Activated CD4-positive, alpha-beta T cell treated with anti-CD3 and anti-CD28 coated beads, Interleukin-2, amount 50 U/mL, for 48 hours (primary cell): Measurements from ENCODE around the gene SLC44A4.

Experiments used
- DNase-seq, 2 experiments: peaks; one replicate each; pipeline ENCODE4 v3.0.0-alpha.2; 2020

The SLC44A4 gene

DNA sequence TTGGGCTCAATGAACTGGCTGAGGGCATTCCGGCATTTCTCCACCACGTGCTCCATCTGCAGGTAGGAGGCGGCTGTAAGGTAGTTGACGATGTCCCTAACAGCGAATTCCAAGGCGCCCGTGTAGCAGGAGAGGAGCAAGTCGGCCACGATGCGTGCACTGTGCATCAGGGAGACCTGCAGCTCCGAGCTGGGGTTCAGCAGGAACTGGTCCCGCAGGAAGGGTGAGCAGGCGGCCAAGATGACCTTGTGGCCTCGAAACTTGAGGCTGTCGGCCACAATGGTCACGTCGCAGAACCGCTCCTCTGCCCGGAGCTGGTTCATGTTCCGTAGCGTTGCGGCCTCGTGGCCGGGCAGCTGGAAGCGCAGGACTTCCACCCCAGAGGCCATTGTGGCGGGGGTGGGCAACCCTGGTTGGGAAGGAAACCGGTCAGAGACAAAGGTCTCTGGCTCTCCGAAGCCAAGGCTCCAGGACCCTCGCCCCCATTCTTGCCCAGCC, 22.2 kb upstream of the SLC44A4 start:
- no peak for DNase-seq

GRCh38 chr6:31899882-31900722, 21.3 kb upstream of the SLC44A4 start:
- no peak for DNase-seq

DNA sequence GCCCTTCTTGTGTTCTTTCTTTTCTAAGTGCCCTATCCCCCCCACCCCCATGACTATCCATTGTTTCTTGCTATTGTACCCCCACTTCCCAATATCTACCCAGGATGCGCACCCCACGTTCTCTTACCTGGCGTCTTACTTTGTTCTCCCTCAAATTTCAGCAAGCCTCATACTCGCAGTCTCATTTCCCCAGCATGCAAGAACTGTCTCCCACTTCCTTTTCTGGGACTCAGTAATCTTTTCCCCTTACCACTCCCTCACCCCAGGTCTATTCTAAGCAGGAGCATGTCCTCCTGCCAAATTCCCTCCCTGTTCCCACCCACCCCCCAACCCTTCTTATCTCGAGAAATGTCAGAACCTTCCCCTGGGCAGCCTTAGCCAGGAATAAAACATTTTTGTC, 20.4 kb upstream of the SLC44A4 start:
- DNase-seq, result no peak

DNA sequence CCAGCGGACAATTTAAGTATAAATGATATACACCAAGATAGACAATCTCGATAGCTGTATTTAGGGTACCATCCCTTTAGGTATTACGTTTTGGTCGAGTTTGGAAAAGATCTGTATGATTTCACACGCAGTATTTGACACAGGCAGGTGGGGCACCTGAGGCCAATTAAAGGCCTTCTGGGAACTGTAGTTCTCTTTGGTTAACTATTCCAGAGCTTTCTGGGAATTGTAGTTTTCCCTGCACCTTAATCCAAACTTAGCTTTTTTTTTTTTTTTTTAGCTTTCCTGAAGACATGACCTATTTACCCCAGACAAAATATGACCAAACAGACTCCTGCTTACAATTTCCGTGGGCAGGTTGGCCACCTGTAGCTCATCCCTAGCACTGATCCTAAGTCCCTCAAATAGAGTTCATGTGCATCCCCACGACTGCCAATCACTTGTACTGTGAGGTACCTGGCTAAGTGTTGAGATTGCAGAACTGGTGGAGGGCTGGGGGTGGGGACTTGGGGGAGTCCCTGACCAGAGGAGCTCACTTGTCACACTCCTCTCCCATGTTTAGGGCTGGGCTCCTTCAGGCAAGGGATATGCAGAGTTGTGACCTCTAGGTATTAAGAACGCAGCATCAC, 19.7 kb upstream of the SLC44A4 start:
- peak in 1 of 2 experiments; percentile 32 for DNase-seq

DNA sequence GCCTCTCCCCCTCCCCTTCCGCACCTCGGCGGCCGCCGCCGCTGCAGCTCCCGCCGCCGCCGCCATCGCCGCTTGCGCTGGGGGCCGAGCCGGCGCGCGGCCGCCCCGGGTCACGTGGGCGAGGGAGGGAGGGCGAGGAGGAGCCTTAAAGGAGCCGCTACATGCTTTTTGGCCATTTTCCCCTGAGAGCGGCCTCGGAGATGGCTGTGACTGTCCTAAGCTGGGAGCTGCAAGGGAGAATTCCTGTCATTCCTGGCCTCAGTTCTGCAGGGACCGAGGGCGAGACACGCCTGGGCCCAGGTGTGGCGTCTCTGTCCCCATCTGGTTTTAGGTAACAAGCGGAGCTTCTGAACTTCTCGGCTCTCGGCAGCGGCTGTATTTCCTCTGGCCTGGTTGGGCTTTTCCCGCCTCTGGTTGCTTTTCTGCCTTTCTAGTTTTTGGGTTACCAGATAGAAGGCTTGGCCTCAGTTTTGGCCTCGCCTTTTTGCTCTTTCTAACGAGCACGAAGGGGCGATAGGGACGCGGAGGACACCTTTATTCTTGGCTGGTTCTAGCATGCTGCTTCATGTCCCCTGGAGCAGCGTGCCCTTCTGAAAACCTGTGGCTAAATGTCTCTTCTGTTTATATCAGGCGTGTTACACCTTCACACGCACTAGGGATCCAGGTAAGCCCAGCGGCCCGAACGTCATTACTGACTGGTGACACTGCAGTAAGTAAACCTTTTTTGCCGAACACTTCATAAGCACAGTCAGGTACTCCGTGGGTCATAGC, 19.0 kb upstream of the SLC44A4 start, which contains the start of gene EHMT2:
Gene EHMT2 (minus strand): TSS at position 87 of the 771 bp plus-strand sequence. CDS start 21 bp downstream, at position 66.
- DNase-seq, result peak; percentile 83 to 86

- no peak for DNase-seq
These were observed 18.2 kb upstream of the SLC44A4 start for GRCh38 chr6:31896856-31897611.

- no peak for DNase-seq
These were observed 17.7 kb upstream of the SLC44A4 start for GRCh38 chr6:31896493-31896855.

GRCh38 chr6:31892821-31893220, 14.0 kb upstream of the SLC44A4 start:
- no peak for DNase-seq

- DNase-seq, result no peak
These were observed 10.7 kb upstream of the SLC44A4 start for GRCh38 chr6:31889331-31889972.

- peak; percentile 63 to 73 for DNase-seq
These were observed 9.8 kb upstream of the SLC44A4 start for GRCh38 chr6:31888276-31889258.

- no peak for DNase-seq
These were observed 8.6 kb upstream of the SLC44A4 start for GRCh38 chr6:31887173-31888007.

- no peak for DNase-seq
These were observed 7.8 kb upstream of the SLC44A4 start for GRCh38 chr6:31886541-31886991.

GRCh38 chr6:31884528-31885035, 5.8 kb upstream of the SLC44A4 start:
- DNase-seq, result no peak

DNA sequence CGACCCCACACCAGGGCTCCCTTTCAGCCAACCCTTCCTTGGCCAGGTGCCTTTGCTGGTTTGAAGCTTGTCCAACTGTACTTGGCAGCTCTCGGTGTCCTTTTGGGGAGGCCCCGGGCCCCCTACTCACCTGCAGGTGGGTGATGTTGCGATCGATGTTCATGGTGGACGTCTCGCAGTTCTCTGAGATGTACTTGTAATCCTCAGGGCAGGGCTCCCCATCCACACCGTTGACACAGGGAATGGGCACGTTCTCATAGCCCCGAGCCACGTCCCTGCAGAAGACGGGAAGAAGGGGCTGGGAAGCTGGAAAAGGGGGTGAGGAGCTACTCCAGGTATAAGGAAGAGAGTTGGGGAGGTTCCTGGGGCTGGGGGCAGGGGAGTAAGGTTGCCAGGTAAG, 4.9 kb upstream of the SLC44A4 start:
- DNase-seq, result no peak

GRCh38 chr6:31882344-31882743, 3.5 kb upstream of the SLC44A4 start:
- no peak for DNase-seq

DNA sequence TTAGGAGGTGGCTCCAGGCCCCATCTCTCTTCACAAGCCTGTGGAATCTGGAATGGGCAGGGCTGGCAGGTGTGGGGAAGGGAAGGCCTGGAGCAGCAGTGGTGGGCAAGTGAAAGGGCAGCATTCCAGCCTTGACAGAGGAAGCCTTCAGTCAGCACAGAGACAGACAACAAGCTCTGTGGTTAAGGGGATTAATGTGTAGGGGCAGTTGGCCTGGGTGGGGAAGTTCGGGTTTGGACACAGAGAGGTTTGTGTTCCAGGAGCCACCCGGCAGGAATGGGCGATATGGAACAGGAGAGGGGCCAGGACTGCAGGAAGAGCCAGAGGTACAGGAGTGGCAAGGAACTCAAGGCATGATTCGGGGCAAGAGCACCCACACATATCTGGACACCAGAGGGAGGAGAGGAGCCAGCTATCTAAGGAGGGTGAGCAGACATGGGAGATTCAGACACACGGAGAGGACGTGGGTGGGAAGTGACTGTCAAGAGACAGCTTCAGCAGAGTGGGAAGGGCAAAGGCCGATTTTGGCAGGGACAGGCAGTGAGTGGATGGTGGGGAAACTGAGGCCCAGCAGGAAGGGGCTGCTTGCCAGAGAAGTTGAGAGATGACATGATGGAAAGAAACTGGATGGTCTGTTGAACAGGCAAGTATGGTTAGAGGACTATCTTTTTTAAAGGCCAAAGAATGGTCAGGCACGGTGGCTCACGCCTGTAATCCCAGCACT, 2.5 kb upstream of the SLC44A4 start:
- no peak for DNase-seq

DNA sequence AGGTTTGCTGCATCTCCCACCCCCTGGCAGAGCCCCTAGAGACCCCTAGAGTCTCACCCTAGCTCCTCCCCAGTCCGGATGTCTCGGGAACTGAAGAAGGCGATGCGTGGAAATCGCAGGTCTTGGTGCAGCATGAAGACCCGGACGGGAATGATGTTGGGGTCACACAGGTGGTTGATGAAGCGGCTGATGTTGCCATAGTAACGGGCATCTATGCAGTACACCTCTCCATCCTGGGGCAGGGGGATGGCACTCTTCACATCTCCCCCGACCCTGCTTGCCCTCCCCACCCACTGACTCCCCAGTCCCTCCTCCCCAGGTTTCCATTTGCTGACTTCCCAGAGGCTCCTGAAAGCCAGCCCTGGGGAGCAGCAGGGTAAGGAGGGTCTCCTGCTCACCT, 1.8 kb upstream of the SLC44A4 start:
- DNase-seq, result no peak

GRCh38 chr6:31879901-31880300, 1.1 kb upstream of the SLC44A4 start:
- DNase-seq, result no peak

DNA sequence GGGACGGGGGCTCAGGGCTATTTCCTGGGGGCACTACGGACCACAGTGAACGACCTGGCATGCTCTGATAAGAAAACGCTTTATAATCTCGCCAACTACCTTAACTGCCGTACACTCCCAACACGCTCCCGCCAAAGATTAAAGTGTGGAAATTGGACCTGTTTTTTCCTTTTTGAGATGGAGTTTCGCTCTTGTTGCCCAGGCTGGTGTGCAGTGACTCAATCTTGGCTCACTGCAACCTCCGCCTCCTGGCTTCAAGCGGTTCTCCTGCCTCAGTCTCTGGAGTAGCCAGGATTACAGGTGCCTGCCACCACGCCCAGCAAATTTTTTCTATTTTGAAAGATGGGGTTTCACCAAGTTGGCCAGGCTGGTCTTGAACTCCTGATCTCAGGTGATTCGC, 346 bp upstream of the SLC44A4 start:
- DNase-seq, result no peak
